GM20431 (cell line): Measurements from ENCODE around the gene NAGA.
"Not testable (repeated sequence)": the region's sequence is repeated elsewhere in the genome, so short reads cannot be mapped to it uniquely, and the experiment has no call there.

Experiments
- in situ Hi-C: fragments of 300-500 bp; cut with MseI, MboI; formaldehyde crosslinking; loops from one replicate; pipeline ENCODE4 v1.15.0; 2020; ENCODE audit warnings: low sequenced_read_pairs; ENCODE audit not compliant: unreplicated experiment

NAGA gene

DNA sequence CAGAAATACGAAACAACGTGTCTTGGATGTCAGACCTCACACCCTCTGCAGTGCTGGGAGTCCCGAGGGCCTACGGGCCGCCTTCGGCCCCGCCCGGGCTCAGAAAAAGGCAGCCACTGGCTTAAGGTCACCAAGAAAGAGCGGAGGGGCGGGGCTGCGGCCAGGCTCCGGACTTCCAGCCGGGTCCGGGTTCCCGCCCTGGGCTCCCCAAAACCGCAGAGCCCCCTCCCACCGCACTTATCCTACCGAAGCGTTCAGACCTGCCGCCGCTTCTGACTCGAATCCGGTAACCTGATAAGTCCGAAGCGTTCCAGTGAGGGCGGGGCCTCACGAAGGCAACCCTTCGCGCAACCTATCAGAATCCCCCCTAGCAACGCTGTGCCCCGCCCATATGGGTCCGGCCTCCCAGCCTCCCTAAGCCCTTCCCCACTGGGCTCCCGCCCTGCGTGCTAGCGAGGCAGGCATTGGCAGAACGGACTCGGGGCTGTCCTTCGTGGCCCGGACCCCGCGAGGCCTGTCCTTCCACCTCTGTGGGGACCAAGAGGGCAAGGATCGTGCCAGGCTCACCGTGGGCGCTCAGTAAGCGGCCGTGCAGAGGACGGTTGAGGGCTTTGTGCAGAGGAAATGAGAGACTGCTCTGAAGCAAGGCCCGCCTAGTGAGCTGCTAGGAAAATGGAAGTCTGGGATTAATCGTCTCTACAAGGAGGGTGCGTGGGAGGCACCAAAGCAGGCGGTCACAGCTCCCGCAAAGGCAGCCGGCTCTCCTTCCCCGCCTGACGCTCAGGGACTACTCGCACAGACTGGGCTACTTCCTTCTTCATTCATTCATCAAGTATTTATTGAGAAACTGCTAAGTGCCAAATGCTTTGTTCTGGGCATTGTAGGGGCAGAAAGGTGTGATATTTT lies at the start of gene NAGA:
Gene NAGA (minus strand): TSS at position 296 of the 906 bp plus-strand sequence. CDS start 515 bp downstream, outside the sequence.
- in situ Hi-C loops, result no loop called here

DNA sequence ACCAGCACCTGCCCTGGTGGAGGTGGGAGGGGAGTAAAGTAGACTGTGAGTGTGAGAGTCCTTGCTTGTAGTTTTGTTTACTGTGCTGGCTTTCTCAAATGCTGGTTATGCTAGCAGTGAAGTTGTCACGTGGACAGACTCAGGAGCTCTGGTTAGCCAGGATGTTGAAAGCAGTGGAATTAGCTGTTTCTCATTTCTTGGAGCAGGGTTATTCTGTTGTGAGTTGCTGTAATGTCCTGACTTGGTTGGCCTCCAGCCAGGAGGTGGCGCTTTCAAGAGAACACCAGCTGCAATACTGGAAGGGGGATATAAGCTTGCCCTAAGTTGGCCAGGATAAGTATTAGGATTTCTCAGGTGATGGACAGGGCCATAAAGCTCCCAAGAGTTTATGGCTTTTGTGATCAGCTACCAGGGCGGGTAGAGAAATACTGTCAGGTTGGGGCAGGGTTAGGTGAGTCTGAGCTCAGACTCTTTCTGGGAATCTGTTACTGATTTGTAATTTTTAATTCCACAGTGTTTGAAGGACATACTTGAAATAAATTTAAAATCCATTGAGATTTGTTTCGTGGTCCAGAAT lies 46.3 kb upstream of the NAGA start:
- in situ Hi-C loops, result no loop called here

DNA sequence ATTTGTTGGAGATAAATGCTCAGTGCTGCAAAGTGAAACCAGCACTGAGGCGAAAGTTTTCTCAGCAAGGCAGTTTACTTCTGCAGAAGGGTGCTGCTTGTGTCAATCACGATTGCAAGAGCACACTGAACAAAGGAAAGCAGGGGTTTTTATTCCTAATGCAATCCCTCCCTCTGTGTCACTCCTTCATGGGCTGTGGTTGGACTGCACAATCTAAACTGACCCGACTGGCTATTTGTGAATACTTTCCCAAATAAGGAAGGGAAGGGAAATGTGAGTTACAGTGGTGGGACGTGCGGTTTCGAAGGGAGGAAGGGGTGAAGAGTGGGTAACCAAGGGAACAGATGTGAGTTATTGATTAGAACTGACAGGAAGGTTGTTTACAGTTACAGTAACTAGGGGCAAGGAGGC lies 44.8 kb upstream of the NAGA start:
- in situ Hi-C loops, result not testable (repeated sequence)

GRCh38 chr22:42114721-42115120 lies 44.1 kb upstream of the NAGA start:
- in situ Hi-C loops, result no loop called here

- in situ Hi-C loops, result not testable (repeated sequence)
These were observed 42.2 kb upstream of the NAGA start for GRCh38 chr22:42112793-42113192.

GRCh38 chr22:42111798-42112197 lies 41.2 kb upstream of the NAGA start:
- in situ Hi-C loops, result no loop called here

DNA sequence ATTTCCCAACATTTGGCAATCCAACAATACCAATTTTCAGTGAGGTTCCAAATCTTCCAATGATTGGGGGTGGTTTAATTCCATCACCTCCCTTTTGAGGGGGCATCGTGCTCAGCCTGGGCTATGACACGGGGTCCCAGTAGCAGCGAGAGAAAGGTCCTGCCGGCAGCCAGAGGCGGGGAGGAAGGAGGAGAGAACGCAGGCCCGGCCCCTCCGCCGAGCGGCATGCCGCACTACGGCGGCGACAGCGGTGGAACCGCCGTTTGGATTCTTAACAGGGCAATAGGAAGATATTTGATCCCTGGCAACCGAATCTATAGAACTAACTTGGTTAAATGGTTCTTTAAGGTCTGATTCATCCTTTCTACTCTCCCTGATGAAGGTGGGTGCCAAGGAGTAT lies 38.2 kb upstream of the NAGA start:
- in situ Hi-C loops, result no loop called here

GRCh38 chr22:42104332-42104860 lies 33.8 kb upstream of the NAGA start:
- in situ Hi-C loops, result not testable (repeated sequence)

- in situ Hi-C loops, result no loop called here
These were observed 30.6 kb upstream of the NAGA start for GRCh38 chr22:42101199-42101598.

GRCh38 chr22:42091455-42091782 lies 20.8 kb upstream of the NAGA start:
- in situ Hi-C loops, result no loop called here

- in situ Hi-C loops, result no loop called here
These were observed 20.2 kb upstream of the NAGA start, which contains the start of gene NDUFA6 for GRCh38 chr22:42090596-42091454. NDUFA6 (minus strand) TSS chr22:42090772; CDS start chr22:42090744, 28 bp downstream.

GRCh38 chr22:42086051-42086450 lies 15.4 kb upstream of the NAGA start:
- in situ Hi-C loops, result no loop called here

GRCh38 chr22:42084874-42085273 lies 14.3 kb upstream of the NAGA start:
- in situ Hi-C loops, result no loop called here

DNA sequence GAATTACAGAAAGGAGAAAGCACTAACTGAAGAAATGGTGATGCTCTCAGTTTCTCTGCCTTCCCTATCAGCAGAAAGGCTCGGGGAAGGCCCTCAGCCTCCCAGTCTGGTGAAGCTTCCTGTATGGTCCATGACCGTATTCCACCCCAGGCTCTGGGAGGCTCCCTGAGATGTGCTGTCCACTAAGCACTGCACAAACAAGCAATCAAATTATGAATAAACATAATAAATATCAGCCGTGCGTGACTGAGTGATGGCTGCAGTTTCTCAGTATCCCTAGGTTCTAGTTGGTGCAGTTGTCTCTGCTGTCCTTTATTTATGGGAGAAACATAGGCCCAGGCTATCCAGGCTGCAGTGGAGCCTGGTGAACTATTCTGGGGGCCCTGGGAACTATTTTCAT lies 12.5 kb upstream of the NAGA start:
- in situ Hi-C loops, result no loop called here

- in situ Hi-C loops, result no loop called here
These were observed 9.7 kb upstream of the NAGA start for GRCh38 chr22:42080287-42080686.

DNA sequence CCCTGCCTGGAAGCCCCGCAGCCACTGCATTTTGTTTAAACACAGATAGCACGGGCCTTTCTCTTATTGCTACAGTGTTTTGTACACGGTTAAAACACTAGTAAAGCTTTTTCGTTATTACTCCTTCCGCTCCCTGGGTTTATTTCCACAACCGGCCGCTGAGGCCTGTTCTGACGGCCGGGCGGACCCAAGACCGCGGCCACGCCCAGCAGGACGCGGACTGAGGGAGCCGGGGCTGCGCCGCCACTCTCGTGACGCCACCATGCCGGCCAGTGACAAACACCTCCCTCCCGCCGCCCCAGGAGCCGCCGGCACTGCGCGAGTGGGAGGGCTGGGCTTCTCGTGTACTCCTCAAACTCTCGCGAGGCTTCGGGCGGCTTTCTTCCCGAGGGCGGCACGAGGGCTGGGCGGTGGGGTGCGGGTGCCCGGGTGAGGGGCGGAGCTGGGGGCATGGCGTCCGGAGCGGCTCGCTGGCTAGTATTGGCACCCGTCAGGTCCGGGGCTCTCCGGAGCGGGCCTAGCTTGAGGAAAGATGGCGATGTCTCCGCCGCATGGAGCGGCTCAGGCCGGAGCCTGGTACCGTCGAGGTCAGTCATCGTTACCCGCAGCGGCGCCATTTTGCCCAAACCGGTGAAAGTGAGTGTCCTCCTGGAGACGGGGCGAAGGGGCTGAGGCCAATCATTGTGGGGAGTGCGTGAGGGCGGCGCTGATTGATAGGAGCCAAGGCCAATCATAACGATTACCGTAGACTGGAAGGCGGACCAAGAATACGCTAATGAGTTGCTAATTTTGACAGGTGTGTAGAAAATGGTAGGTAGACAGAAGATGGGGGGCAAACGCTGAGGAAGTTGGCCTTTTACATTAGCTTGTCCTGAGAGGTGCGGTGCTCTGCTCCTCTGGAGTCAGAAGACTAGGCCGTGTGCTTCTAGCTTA lies 9.0 kb upstream of the NAGA start, which contains the start of gene SMDT1:
Gene SMDT1 (plus strand): TSS at position 382 of the 933 bp plus-strand sequence. CDS start 69 bp downstream, at position 451.
- in situ Hi-C loops, result no loop called here

DNA sequence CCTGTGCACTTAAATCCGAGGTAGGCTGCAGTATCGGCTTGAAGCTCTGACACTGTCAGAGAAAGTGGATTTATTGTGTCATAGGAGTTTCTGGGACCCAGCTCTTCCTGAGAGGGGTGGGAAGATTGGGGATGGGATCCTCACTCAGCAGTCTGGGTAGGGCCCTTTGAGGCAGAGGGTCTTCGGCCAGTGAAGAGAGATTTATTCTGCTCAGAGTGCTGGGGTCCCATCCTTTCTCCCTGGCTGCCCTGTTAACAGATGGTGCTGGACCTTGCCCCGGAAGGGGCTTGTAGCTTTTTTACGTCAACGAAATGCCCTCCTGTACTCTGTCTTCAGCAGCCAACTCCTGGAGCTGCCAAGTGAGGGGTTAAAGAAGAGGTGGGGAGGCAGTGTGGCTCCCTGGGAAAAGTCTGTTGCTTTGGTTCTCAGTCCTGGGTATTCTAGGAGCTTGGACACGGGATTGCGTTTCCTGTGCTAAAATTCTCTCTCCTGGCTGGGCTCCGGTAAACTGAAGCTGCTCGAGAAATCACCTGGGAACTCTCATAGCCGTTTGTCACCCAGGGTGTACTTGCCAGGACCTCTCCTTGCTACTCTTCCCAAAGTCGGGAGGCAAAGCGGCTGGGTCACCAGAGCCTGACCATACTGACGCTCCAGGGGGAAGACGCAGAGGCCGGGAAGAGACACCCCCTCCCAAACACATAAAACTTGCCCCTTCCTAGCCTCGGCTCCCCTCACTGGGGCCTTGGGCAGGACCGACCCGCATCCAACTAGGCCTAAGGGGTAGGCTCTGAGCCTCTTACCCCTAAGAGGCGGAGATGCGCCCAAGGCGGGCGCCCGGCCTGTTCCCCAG lies 8.1 kb upstream of the NAGA start:
- in situ Hi-C loops, result no loop called here

- in situ Hi-C loops, result no loop called here
These were observed 7.0 kb upstream of the NAGA start for GRCh38 chr22:42077486-42078125.
